Stimulated activated CD4-positive, alpha-beta T cell treated with anti-CD3 and anti-CD28 coated beads, Interleukin-1b, Interleukin-23, amount 100 ng/mL, for 48 hours (primary cell): ENCODE data around the gene ACSS3.
"Not testable (repeated sequence)": the region's sequence is repeated elsewhere in the genome, so short reads cannot be mapped to it uniquely, and the experiment has no call there.

Experiments
- DNase-seq: peaks from one replicate; pipeline ENCODE4 v3.0.0-alpha.2; 2020

ACSS3 gene, protein sequence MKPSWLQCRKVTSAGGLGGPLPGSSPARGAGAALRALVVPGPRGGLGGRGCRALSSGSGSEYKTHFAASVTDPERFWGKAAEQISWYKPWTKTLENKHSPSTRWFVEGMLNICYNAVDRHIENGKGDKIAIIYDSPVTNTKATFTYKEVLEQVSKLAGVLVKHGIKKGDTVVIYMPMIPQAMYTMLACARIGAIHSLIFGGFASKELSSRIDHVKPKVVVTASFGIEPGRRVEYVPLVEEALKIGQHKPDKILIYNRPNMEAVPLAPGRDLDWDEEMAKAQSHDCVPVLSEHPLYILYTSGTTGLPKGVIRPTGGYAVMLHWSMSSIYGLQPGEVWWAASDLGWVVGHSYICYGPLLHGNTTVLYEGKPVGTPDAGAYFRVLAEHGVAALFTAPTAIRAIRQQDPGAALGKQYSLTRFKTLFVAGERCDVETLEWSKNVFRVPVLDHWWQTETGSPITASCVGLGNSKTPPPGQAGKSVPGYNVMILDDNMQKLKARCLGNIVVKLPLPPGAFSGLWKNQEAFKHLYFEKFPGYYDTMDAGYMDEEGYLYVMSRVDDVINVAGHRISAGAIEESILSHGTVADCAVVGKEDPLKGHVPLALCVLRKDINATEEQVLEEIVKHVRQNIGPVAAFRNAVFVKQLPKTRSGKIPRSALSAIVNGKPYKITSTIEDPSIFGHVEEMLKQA

DNA sequence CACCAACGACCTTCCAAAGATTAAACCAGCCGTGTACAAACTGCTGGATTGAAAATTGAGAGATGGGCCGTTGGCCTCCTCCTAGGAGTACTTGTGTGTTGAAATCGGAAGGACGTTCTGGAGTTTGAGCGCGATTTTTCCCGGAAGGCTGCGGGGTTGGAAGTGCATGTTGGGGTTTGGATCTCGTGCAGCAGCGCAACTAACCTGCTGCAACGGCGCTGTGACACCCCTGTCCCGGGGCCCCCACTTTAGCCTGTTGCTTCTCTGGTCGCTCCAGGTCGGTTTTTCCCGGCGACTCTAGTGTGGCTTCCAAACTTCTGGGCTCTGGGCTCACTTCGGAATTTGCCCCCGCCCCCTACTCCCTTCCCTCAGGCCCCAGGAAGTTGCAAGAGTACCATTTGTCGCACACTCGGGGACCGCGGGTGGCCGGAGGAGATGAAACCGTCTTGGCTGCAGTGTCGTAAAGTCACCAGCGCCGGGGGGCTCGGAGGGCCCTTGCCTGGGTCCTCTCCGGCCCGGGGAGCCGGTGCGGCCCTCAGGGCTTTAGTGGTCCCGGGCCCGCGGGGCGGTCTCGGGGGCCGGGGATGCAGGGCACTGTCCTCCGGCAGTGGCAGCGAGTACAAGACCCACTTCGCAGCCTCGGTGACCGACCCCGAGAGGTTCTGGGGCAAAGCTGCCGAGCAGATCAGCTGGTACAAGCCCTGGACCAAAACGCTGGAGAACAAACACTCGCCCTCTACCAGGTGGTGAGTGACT is at the start of gene ACSS3:
Gene ACSS3 (plus strand): TSS at position 394 of the 756 bp plus-strand sequence. CDS start 42 bp downstream, at position 436.
- no peak for DNase-seq

DNA sequence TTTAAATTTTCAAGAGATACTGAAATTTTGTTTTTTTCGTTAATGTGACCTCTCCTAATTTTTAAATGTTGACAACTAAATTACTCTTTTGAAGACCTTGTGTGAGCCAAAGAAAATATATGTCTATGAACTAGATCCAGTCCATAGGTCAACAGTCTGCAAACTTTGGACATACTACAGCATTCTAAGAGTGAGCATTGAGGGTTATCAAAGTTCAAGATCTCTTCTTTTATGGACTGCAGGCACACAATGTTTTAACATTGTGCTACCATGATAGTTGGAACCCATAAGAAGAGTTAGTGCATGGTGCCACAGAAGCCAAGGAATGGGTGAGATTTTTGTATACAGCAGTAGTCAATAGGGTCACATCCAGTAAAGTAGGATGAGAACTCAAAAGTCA is 43.0 kb upstream of the ACSS3 start:
- no peak for DNase-seq

- no peak for DNase-seq
Measured at GRCh38 chr12:81039231-81039630, 38.6 kb upstream of the ACSS3 start.

DNA sequence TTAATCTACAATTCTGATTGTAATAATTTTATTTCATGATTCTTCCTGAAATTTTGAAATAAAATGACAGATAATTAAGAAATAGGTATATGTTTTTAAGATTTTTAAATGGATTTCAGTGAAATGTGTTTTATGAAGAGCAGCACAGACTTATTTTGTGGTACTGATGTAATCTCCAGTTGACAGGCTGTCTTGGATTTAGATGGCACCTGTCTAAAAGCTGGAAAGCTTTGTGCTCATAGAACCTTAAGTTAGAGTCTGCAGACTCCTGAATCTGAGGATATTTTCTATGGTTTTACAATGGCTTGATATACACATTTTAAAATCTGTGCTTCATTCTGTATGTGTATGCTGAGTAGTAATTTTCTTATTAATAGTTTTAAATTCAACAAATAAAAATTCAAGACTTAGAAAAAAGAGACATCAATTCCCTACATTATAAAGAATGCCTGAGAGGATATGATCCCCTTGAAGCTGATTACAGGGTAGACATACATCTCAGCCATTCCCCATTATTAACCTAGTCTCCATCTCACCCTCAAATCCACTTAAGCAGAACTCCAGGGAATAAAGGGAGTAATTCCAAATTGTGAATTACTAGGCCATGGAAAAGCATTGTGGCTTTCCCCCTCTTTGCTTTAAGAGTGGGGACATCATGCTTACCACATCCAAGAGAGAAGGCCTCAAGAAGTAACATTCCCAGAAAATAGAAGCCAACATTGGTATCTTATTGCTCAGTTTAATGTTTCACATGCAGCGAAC is 33.7 kb upstream of the ACSS3 start:
- no peak for DNase-seq

- DNase-seq: not testable (repeated sequence)
Measured at GRCh38 chr12:81064971-81065370, 12.9 kb upstream of the ACSS3 start.

DNA sequence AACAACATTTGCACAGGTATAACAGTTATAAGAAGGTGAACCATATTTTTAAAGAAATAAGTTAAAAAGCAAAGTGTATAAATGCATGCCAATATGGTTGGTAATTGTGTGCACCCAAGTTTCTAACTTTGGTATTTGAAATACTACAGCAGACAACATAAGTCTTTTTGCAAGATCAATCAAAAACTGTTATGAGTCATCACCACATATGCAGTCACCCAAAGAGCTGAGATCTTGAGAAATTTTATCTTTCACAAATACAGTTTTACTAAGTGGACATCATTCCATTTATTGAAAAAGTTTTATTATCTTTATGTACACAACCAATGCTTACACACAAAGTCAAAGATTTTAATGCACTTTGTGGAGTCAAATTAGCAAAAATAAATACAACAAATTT is 7.0 kb upstream of the ACSS3 start:
- no peak for DNase-seq

- no peak for DNase-seq
Measured at GRCh38 chr12:81075539-81075938, 2.3 kb upstream of the ACSS3 start.

DNA sequence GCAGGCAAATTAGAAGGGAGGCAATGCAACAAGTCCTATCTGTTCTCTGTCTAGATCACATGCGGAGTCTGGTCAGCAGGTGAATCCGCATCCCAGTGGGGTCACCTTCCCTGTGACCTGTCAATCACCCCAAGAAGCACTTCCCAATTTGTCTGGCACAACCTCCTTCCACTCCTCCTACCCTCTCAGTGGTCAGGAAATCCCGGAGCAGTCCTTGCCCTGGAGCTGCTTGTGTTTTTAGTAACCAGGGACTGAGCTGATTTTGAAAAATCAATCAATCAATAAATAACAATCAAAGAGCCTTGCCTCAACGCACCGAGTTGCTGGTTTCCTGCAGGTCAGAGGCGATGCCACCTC is 572 bp upstream of the ACSS3 start:
- DNase-seq: no peak

GRCh38 chr12:81078469-81079196 is 754 bp downstream of the ACSS3 start:
- DNase-seq: no peak

GRCh38 chr12:81079280-81080076 is 1.6 kb downstream of the ACSS3 start:
- DNase-seq: no peak

- no peak for DNase-seq
Measured at GRCh38 chr12:81080431-81080983, 2.6 kb downstream of the ACSS3 start.

DNA sequence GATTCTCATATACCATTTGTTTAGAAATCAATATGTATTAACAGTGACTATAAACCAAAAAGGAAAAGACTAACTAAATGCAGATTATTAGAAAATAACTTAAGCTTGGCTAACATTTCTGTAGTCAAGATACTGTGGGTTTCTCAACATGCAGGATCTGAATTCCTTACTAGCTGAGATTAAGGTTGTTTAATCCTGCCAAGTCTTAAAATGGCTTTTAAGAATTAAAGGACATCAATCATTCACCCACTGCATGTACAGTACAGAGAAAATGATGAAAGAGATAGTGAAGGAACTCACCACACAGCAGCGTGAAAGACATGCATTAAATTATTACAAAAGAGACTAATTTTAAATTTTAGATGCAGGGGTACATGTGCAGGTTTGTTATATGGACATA is 3.8 kb downstream of the ACSS3 start:
- DNase-seq: no peak

DNA sequence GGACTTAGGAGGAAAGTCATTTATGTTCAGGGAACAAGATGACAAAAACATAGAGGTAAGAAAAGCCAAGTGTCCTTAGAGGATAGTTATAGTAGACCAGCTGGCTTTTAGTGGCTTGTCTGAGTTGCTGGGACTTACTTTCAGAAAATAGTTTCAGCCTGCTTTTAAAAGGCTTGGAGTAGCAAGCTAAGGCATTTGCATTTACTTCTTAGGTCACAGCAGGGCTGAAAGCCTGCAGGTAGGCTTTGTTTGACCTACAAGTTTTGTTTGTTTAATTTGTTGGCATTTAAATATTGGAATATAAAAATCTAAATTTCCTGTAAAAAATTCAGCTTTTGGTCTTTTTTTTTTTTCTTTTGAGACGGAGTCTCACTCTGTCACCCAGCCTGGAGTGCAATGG is 5.1 kb downstream of the ACSS3 start:
- DNase-seq: no peak

- no peak for DNase-seq
Measured at GRCh38 chr12:81083906-81084513, 6.1 kb downstream of the ACSS3 start.

GRCh38 chr12:81084811-81085350 is 7.0 kb downstream of the ACSS3 start:
- DNase-seq: no peak

DNA sequence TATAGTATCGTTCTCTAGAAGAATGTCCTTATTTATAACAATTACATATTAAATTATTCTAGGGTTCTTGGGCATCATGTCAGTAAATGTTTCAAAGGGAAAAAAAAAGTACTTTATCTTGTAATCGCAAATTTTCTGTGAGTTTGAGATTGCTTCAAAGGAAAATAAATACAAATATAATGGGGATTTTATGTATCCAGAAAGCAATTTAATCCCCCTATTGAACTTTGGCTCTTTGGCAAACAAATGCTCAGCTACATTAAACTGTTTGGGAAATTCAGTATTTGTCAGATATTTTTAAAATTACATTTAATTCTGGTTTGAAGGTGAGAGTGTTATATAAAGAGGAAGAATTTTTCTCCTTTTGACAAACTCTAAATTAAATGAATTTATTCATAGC is 8.0 kb downstream of the ACSS3 start:
- DNase-seq: no peak

DNA sequence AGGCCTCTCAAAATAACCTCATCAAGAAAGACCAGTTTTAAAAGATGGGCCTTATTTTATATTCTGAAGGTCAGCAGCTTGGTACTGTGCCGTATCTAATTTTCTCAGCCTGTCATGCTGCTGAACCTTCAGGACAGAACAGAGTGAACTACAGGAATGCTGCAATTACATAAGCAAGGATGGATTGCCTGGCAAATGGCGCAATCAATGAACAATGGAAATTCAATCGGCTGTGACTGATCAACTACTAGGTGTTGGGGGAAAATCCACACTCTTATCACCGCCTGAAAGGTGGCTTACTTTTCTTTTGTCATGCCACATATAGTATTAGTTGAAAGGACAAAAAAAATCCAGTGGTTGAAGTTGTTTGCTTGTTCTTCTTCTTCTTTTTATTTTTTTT is 8.5 kb downstream of the ACSS3 start:
- no peak for DNase-seq

- DNase-seq: no peak
Measured at GRCh38 chr12:81088221-81088620, 10.3 kb downstream of the ACSS3 start.

DNA sequence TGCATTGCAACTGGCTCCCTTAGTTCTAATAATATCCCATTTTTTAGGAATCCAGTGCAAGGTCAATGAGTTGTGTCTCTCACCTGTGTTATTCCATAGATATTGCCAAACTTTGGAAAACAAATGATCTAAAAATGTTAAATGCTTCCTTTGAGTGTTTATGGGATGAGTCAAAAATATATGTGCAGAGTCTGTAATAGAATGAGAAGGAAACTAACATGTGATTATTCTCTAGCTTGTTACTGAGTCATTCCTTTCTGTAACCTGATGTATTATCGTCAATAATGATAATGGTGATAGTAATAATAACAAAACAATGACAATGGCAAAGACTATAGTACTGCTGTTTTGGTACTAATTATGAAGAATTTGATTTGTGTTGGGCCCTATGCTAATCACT is 11.5 kb downstream of the ACSS3 start:
- DNase-seq: no peak

GRCh38 chr12:81092053-81092452 is 14.2 kb downstream of the ACSS3 start:
- no peak for DNase-seq
